Tibial artery (tissue), 4 donors: ENCODE data around the gene KCNMA1.

Experiments
- DNase-seq, 2 donors: peaks; one replicate each; pipeline ENCODE4 v3.0.0-alpha.2; 2019
- H3K27ac ChIP-seq, 2 donors: fragments of 200-600 bp; sonication (generic) in 1 of 2; 1 replicate in 1 of 2; 2 replicates in 1 of 2; pipeline ENCODE4 v1.5.1; 2018 to 2019; ENCODE audit warnings: mild to moderate bottlenecking in 1 of 2
- H3K27me3 ChIP-seq, 2 donors: fragments of 200-600 bp; sonication (generic) in 1 of 2; one replicate each; pipeline versions ENCODE4 v1.5.1 to v1.6.0; 2016 to 2019
- H3K36me3 ChIP-seq, 3 donors: fragments of 200-600 bp; sonication (generic) in 2 of 3; one replicate each; pipeline ENCODE4 v1.5.1; 2016 to 2019; ENCODE audit warnings: mild to moderate bottlenecking in 2 of 3
- H3K4me1 ChIP-seq, 4 donors: fragments of 200-600 bp; sonication (generic) in 2 of 4; 1 replicate in 3 of 4; 2 replicates in 1 of 4; pipeline ENCODE4 v1.5.1; 2016 to 2019
- H3K4me3 ChIP-seq, 2 donors: fragments of 200-600 bp; sonication (generic) in 1 of 2; 1 replicate in 1 of 2; 2 replicates in 1 of 2; pipeline ENCODE4 v1.5.1; 2018 to 2019; ENCODE audit warnings: mild to moderate bottlenecking in 2 of 2
- H3K9me3 ChIP-seq, 3 donors: fragments of 200-600 bp; sonication (generic) in 1 of 3; one replicate each; pipeline ENCODE4 v1.5.1; 2016 to 2019
- intact Hi-C: fragments of 100-400 bp; cut with DNase I; formaldehyde crosslinking; loops from one replicate; pipeline ENCODE4 v1.15.0; 2023; ENCODE audit warnings: low total_unique reads
- TF ChIP-seq, protein P1 (sequence below), 2 experiments: fragments of 200-600 bp in 1 of 2; fragments of 450-650 bp in 1 of 2; IDR thresholded peaks; one replicate each; pipeline ENCODE4 v1.5.1; 2017 to 2019; ENCODE audit warnings: antibody characterized with exemption in 2 of 2, mild to moderate bottlenecking in 1 of 2, moderate library complexity in 1 of 2

KCNMA1 gene

GRCh38 chr10:77177161-77177560 lies 460.4 kb downstream of the KCNMA1 start:
- H3K4me3 ChIP-seq: no peak overlapping the region
- H3K9me3 ChIP-seq: no peaks in the 10 kb centered on the region
- H3K4me1 ChIP-seq: peaks cover 9 to 50% (median 32%) of the 10 kb centered on the region in 4 donors
- intact Hi-C loops: no loop called here
- no peak for DNase-seq
- H3K36me3 ChIP-seq: no peaks in the 10 kb centered on the region
- no peak overlapping the region for H3K27ac ChIP-seq
- H3K27me3 ChIP-seq: no peaks in the 10 kb centered on the region
- TF ChIP-seq, protein P1, sequence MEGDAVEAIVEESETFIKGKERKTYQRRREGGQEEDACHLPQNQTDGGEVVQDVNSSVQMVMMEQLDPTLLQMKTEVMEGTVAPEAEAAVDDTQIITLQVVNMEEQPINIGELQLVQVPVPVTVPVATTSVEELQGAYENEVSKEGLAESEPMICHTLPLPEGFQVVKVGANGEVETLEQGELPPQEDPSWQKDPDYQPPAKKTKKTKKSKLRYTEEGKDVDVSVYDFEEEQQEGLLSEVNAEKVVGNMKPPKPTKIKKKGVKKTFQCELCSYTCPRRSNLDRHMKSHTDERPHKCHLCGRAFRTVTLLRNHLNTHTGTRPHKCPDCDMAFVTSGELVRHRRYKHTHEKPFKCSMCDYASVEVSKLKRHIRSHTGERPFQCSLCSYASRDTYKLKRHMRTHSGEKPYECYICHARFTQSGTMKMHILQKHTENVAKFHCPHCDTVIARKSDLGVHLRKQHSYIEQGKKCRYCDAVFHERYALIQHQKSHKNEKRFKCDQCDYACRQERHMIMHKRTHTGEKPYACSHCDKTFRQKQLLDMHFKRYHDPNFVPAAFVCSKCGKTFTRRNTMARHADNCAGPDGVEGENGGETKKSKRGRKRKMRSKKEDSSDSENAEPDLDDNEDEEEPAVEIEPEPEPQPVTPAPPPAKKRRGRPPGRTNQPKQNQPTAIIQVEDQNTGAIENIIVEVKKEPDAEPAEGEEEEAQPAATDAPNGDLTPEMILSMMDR (IDR thresholded peaks at IDR 0.05): no peak

DNA sequence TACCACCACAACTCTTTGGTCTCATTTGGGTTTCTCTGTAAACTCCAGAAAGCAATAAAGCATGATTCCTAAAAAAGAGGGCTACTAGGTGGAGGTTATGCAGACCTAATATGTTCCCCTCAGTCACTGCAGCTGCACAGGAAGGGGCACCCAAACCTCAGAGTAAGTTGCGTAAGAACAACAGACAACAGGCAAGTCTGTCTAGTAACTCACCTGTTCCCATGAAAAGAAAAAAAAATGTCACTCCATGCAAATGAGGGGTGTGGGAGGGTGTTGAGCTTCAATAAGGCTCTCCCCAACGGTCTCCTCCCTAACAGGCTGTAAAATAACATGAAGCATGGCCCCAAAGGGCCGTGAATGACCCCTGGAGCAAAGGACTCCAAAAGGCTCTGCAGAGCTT lies 461.4 kb downstream of the KCNMA1 start:
- DNase-seq: no peak
- no peaks in the 10 kb centered on the region for H3K27me3 ChIP-seq
- TF ChIP-seq, protein P1 (IDR thresholded peaks at IDR 0.05): no peak
- H3K9me3 ChIP-seq: no peaks in the 10 kb centered on the region
- H3K27ac ChIP-seq: peak overlapping the region in 1 of 2 donors; percentile 54
- intact Hi-C loops: no loop called here
- H3K4me1 ChIP-seq: peaks cover 9 to 50% (median 32%) of the 10 kb centered on the region in 4 donors
- no peaks in the 10 kb centered on the region for H3K36me3 ChIP-seq
- no peak overlapping the region for H3K4me3 ChIP-seq

GRCh38 chr10:77175631-77176222 lies 461.9 kb downstream of the KCNMA1 start:
- TF ChIP-seq, protein P1 (IDR thresholded peaks at IDR 0.05): no peak
- DNase-seq: no peak
- no peaks in the 10 kb centered on the region for H3K9me3 ChIP-seq
- peaks cover 9 to 50% (median 30%) of the 10 kb centered on the region in 4 donors for H3K4me1 ChIP-seq
- peak overlapping the region; percentile 15 to 54 for H3K27ac ChIP-seq
- H3K36me3 ChIP-seq: no peaks in the 10 kb centered on the region
- H3K27me3 ChIP-seq: no peaks in the 10 kb centered on the region
- intact Hi-C loops: loop anchor here (2.0 kb wide), 1 partner anchor 467 kb away; no protein-coding TSS in a partner anchor
- no peak overlapping the region for H3K4me3 ChIP-seq

- no peaks in the 10 kb centered on the region for H3K36me3 ChIP-seq
- H3K27me3 ChIP-seq: no peaks in the 10 kb centered on the region
- H3K4me1 ChIP-seq: peaks cover 0 to 34% (median 15%) of the 10 kb centered on the region in 4 donors
- H3K4me3 ChIP-seq: no peak overlapping the region
- TF ChIP-seq, protein P1 (IDR thresholded peaks at IDR 0.05): peak; percentile 90 to 94
- no peaks in the 10 kb centered on the region for H3K9me3 ChIP-seq
- peak; percentile 76 to 86 for DNase-seq
- intact Hi-C loops: loop anchor here (2.0 to 5.0 kb wide), 2 partner anchors 218 to 469 kb away; no protein-coding TSS in a partner anchor
- peak overlapping the region; percentile 46 to 54 for H3K27ac ChIP-seq
Measured at GRCh38 chr10:77173615-77174461, 463.8 kb downstream of the KCNMA1 start.

- Histone ChIP-seq H3K27ac (peak overlapping the region in 1 of 2 donors; percentile 15), H3K9me3 (no peaks in the 10 kb centered on the region), H3K4me1 (peaks cover 0 to 33% (median 9%) of the 10 kb centered on the region in 4 donors), H3K27me3 (no peaks in the 10 kb centered on the region), H3K36me3 (no peaks in the 10 kb centered on the region), H3K4me3 (no peak overlapping the region)
- TF ChIP-seq, protein P1 (IDR thresholded peaks at IDR 0.05): no peak
- intact Hi-C loops: loop anchor here (5.0 kb wide), 1 partner anchor 220 kb away; no protein-coding TSS in a partner anchor
- DNase-seq: no peak
Measured at GRCh38 chr10:77172086-77172485, 465.5 kb downstream of the KCNMA1 start.
